ENCODE results near the gene PODN.

Gene PODN

GRCh38 chr1:53089478-53090226 is 27.6 kb downstream of the PODN start:
- H3K9me2 ChIP-seq (replicated peaks; ENCODE audit: insufficient read depth, low read length): no peaks in the 10 kb centered on the region
- H3K27ac ChIP-seq (ENCODE audit: low read length): no peak overlapping the region
- H3K79me2 ChIP-seq (ENCODE audit: low read length): no peaks in the 10 kb centered on the region
- H3K4me1 ChIP-seq (ENCODE audit: low read length): no peaks in the 10 kb centered on the region
- no peak for DNase-seq
- no peak overlapping the region for H2AFZ ChIP-seq (ENCODE audit: low read length)
- no peak overlapping the region for H3K4me3 ChIP-seq (ENCODE audit: low read length)
- H3K27me3 ChIP-seq (replicated peaks; ENCODE audit: insufficient read depth, low read length): peaks cover 5% of the 10 kb centered on the region
- H4K20me1 ChIP-seq (ENCODE audit: insufficient read depth, low read length): no peaks in the 10 kb centered on the region
- no peak for TF ChIP-seq EZH2phosphoT487 (IDR thresholded peaks at IDR 0.05; ENCODE audit: low read length)
- no peak overlapping the region for H3K9ac ChIP-seq (ENCODE audit: low read length)
- H3K4me2 ChIP-seq (ENCODE audit: low read depth, low read length): no peak overlapping the region
- no peaks in the 10 kb centered on the region for H3K9me3 ChIP-seq (replicated peaks; ENCODE audit: insufficient read depth, low read length)
- H3K36me3 ChIP-seq (replicated peaks; ENCODE audit: insufficient read depth, low read length): no peaks in the 10 kb centered on the region
- H3F3A ChIP-seq (ENCODE audit: insufficient read depth, low read length): no peaks in the 10 kb centered on the region

GRCh38 chr1:53090227-53091147 is 28.5 kb downstream of the PODN start:
- peaks cover 5% of the 10 kb centered on the region for H3K27me3 ChIP-seq (replicated peaks; ENCODE audit: insufficient read depth, low read length)
- H3K4me2 ChIP-seq (ENCODE audit: low read depth, low read length): no peak overlapping the region
- no peaks in the 10 kb centered on the region for H3K9me3 ChIP-seq (replicated peaks; ENCODE audit: insufficient read depth, low read length)
- H3K27ac ChIP-seq (ENCODE audit: low read length): no peak overlapping the region
- TF ChIP-seq EZH2 (optimal IDR thresholded peaks at IDR 0.05; ENCODE audit: low read depth, low read length): no peak
- no peak for TF ChIP-seq EZH2phosphoT487 (IDR thresholded peaks at IDR 0.05; ENCODE audit: low read length)
- no peak for TF ChIP-seq CTCF (IDR thresholded peaks at IDR 0.05; ENCODE audit: low read length)
- H3K9ac ChIP-seq (ENCODE audit: low read length): no peak overlapping the region
- DNase-seq: no peak
- no peaks in the 10 kb centered on the region for H3K36me3 ChIP-seq (replicated peaks; ENCODE audit: insufficient read depth, low read length)
- no peak overlapping the region for H3K4me3 ChIP-seq (ENCODE audit: low read length)
- H2AFZ ChIP-seq (ENCODE audit: low read length): no peak overlapping the region
- no peaks in the 10 kb centered on the region for H3K79me2 ChIP-seq (ENCODE audit: low read length)
- no peaks in the 10 kb centered on the region for H3F3A ChIP-seq (ENCODE audit: insufficient read depth, low read length)
- no peaks in the 10 kb centered on the region for H3K9me2 ChIP-seq (replicated peaks; ENCODE audit: insufficient read depth, low read length)
- no peaks in the 10 kb centered on the region for H3K4me1 ChIP-seq (ENCODE audit: low read length)
- no peaks in the 10 kb centered on the region for H4K20me1 ChIP-seq (ENCODE audit: insufficient read depth, low read length)

DNA sequence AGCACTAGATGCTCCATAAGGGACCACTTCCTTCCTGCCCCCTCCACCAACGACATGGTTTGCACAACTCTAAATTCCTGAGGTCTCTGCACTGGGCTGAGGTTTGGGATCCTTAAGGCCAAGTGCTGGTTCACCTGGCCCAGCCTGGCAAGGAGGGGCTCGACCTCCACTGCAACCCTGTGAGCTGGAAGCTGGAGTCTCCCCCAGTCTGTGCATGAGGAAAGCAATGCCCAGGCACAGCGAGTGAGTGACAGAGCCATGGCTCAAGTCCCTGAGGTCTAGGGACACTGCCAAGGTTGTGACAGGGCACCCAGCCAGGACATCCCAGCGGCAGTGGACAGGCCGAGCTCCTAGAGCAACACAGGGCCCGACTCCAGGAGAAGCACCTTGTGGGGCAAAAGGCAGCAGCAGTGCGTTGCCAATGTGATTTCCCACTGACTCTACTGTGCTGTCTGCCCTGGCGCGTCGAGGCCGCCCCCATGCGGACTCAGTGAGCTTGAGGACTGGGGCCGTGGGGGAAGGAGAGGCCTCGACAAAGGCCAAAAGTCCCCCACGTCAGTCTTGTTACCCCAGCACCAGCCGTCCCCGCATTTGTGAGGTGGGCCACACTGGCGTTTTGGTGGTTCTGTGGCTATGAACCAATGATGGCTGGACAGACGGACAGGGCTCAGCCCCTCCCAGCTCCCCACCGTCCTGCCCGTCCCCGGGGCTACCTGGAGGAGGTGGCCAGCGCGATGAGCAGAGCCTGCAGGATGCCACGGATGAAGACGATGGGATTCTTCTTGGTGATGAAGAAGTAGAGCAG is 30.0 kb downstream of the PODN start:
- no peak overlapping the region for H3K4me2 ChIP-seq (ENCODE audit: low read depth, low read length)
- no peaks in the 10 kb centered on the region for H3K9me3 ChIP-seq (replicated peaks; ENCODE audit: insufficient read depth, low read length)
- peaks cover 5% of the 10 kb centered on the region for H3K27me3 ChIP-seq (replicated peaks; ENCODE audit: insufficient read depth, low read length)
- TF ChIP-seq CTCF (IDR thresholded peaks at IDR 0.05; ENCODE audit: low read length): no peak
- TF ChIP-seq EZH2phosphoT487 (IDR thresholded peaks at IDR 0.05; ENCODE audit: low read length): no peak
- TF ChIP-seq EZH2 (optimal IDR thresholded peaks at IDR 0.05; ENCODE audit: low read depth, low read length): no peak
- H4K20me1 ChIP-seq (ENCODE audit: insufficient read depth, low read length): no peaks in the 10 kb centered on the region
- no peaks in the 10 kb centered on the region for H3K79me2 ChIP-seq (ENCODE audit: low read length)
- no peak overlapping the region for H3K27ac ChIP-seq (ENCODE audit: low read length)
- H3K9me2 ChIP-seq (replicated peaks; ENCODE audit: insufficient read depth, low read length): no peaks in the 10 kb centered on the region
- DNase-seq: no peak
- H3K4me1 ChIP-seq (ENCODE audit: low read length): no peaks in the 10 kb centered on the region
- no peaks in the 10 kb centered on the region for H3K36me3 ChIP-seq (replicated peaks; ENCODE audit: insufficient read depth, low read length)
- no peaks in the 10 kb centered on the region for H3F3A ChIP-seq (ENCODE audit: insufficient read depth, low read length)
- no peak overlapping the region for H3K4me3 ChIP-seq (ENCODE audit: low read length)
- H3K9ac ChIP-seq (ENCODE audit: low read length): no peak overlapping the region
- no peak overlapping the region for H2AFZ ChIP-seq (ENCODE audit: low read length)
